ENCODE results near the gene CCDC81.
"Not testable (repeated sequence)": the region's sequence is repeated elsewhere in the genome, so short reads cannot be mapped to it uniquely, and the experiment has no call there.

The CCDC81 gene

GRCh38 chr11:86374586-86374985, at the start of gene CCDC81:
Gene CCDC81 (plus strand): TSS chr11:86374887. CDS start chr11:86375164, 277 bp downstream.
- no peak for DNase-seq (ENCODE audit: low read depth, low spot score)

- no peak for DNase-seq (ENCODE audit: low read depth, low spot score)
Observed at GRCh38 chr11:86335131-86335767, 39.4 kb upstream of the CCDC81 start.

GRCh38 chr11:86337227-86337626, 37.5 kb upstream of the CCDC81 start:
- DNase-seq (ENCODE audit: low read depth, low spot score) = no peak

GRCh38 chr11:86341382-86341781, 33.3 kb upstream of the CCDC81 start:
- no peak for DNase-seq (ENCODE audit: low read depth, low spot score)

GRCh38 chr11:86346513-86346912, 28.2 kb upstream of the CCDC81 start:
- DNase-seq (ENCODE audit: low read depth, low spot score) = no peak

GRCh38 chr11:86355256-86355655, 19.4 kb upstream of the CCDC81 start:
- DNase-seq (ENCODE audit: low read depth, low spot score) = no peak

GRCh38 chr11:86357412-86357811, 17.3 kb upstream of the CCDC81 start:
- not testable (repeated sequence) for DNase-seq (ENCODE audit: low read depth, low spot score)

GRCh38 chr11:86358720-86359119, 16.0 kb upstream of the CCDC81 start:
- no peak for DNase-seq (ENCODE audit: low read depth, low spot score)

- DNase-seq (ENCODE audit: low read depth, low spot score) = no peak
Observed at GRCh38 chr11:86360775-86361395, 13.8 kb upstream of the CCDC81 start.

GRCh38 chr11:86363424-86363823, 11.3 kb upstream of the CCDC81 start:
- no peak for DNase-seq (ENCODE audit: low read depth, low spot score)

GRCh38 chr11:86365546-86365945, 9.1 kb upstream of the CCDC81 start:
- no peak for DNase-seq (ENCODE audit: low read depth, low spot score)

- no peak for DNase-seq (ENCODE audit: low read depth, low spot score)
Observed at GRCh38 chr11:86369668-86370067, 5.0 kb upstream of the CCDC81 start.

GRCh38 chr11:86370171-86370570, 4.5 kb upstream of the CCDC81 start:
- no peak for DNase-seq (ENCODE audit: low read depth, low spot score)

GRCh38 chr11:86370922-86371594, 3.6 kb upstream of the CCDC81 start:
- no peak for DNase-seq (ENCODE audit: low read depth, low spot score)

- DNase-seq (ENCODE audit: low read depth, low spot score) = no peak
Observed at GRCh38 chr11:86372041-86372440, 2.6 kb upstream of the CCDC81 start.

- DNase-seq (ENCODE audit: low read depth, low spot score) = no peak
Observed at GRCh38 chr11:86372586-86372985, 2.1 kb upstream of the CCDC81 start.

GRCh38 chr11:86374069-86374468, 618 bp upstream of the CCDC81 start:
- DNase-seq (ENCODE audit: low read depth, low spot score) = no peak

- no peak for DNase-seq (ENCODE audit: low read depth, low spot score)
Observed at GRCh38 chr11:86377972-86378371, 3.3 kb downstream of the CCDC81 start.

- no peak for DNase-seq (ENCODE audit: low read depth, low spot score)
Observed at GRCh38 chr11:86380295-86381059, 5.8 kb downstream of the CCDC81 start.

- DNase-seq (ENCODE audit: low read depth, low spot score) = no peak
Observed at GRCh38 chr11:86383041-86383955, 8.6 kb downstream of the CCDC81 start.

GRCh38 chr11:86386283-86386682, 11.6 kb downstream of the CCDC81 start:
- no peak for DNase-seq (ENCODE audit: low read depth, low spot score)
